Non-pigmented ciliary epithelial cell (primary cell): Measurements from ENCODE around the gene GPR52.
"Not testable (repeated sequence)": the region's sequence is repeated elsewhere in the genome, so short reads cannot be mapped to it uniquely, and the experiment has no call there.

Experiments used
- DNase-seq: peaks from one replicate; pipeline ENCODE4 v3.0.0-alpha.2; 2010; ENCODE audit warnings: low read depth

GPR52 gene, protein sequence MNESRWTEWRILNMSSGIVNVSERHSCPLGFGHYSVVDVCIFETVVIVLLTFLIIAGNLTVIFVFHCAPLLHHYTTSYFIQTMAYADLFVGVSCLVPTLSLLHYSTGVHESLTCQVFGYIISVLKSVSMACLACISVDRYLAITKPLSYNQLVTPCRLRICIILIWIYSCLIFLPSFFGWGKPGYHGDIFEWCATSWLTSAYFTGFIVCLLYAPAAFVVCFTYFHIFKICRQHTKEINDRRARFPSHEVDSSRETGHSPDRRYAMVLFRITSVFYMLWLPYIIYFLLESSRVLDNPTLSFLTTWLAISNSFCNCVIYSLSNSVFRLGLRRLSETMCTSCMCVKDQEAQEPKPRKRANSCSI

DNA sequence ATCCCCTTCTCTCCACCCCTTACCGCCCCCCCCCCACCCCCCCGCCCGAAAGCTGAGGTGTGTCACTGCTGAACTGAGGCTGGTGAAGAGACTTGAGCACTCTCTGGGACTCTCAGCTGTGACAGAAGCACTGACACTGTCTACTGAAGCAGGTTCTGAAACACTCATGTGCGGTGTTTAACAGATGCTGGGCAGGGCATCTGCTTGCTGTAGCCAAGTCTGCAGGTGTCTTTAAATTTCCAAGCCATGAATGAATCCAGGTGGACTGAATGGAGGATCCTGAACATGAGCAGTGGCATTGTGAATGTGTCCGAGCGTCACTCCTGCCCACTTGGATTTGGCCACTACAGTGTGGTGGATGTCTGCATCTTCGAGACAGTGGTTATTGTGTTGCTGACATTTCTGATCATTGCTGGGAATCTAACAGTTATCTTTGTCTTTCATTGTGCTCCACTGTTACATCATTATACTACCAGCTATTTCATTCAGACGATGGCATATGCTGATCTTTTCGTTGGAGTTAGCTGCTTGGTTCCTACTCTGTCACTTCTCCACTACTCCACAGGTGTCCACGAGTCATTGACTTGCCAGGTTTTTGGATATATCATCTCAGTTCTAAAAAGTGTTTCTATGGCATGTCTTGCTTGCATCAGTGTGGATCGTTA is at the start of gene GPR52:
TSS of gene GPR52 (plus strand) at position 99 of the 665 bp plus-strand sequence. CDS start at position 247, 148 bp downstream.
- no peak for DNase-seq

DNA sequence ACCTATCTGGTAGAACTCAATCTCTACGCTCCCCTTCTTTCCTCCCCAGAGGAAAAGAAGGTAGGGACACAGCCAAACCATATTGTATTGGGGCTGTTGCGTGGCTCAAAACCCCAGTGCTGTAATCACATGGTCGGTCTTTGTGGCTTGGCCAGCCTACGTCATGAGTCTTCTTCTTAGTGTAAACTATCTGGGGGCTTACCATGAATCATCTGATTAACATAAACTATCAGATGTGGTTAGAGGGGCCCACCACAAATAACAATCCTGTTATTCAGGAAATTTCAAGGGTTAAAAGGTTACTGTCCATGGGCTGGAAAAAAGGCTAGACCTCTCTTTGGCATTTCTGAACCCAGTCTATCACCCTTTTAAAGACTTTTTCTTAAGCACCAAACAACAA is 49.5 kb upstream of the GPR52 start:
- DNase-seq = peak; percentile 52

DNA sequence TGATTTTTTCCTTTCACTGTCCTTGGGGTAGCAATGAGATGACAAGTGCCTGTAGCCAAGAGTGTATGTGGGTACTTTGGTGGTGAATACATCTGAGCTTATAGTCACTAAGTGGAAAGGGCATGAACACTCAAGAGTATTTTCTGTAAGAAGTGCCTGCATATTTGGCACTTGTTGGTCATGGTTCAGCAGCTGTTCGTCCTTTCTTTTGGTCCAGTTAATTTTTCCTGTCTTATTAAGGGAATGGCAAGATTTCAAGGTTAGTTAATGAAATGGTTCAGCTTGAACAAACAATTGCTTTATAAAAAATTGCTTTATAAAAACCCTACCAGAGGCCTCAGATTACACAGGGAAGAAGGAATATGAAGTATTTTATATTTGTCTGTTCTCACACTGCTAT is 48.6 kb upstream of the GPR52 start:
- no peak for DNase-seq

DNA sequence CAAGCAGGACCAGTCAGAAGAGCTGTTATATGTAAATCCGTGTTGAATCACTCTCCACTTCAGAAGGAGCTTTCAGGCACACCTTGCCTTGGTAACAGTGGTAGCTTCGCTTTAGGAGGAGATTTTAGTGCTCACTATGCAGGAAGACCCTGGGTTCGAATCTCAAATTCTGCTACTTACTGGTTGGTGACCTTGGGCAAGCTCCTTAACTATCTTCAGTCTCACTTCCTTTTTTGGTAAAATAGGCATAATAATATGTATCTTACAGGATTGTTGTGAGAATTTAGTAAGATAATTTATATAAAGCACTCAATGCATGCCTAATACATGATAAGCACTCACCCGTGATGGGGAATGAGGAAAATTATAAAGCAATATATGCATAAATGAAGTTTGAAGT is 46.7 kb upstream of the GPR52 start:
- no peak for DNase-seq

DNA sequence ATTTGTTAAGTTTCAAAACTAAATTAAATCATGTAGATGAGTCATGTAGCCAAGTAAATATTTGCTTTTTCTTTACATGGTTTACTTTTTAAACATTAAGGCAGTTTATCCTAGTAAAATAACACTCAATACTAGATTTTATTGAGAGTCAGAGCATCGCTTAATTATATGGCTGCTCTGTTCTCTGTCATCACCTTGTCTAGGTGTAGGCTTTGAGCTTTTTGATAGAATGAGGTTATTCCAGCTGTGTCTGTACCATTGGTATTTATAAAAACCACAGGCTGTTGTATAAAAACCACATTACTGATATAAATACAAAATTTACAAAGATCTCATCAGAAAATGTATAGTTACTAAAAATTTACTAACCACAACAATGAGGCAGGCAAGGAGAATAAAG is 42.5 kb upstream of the GPR52 start:
- DNase-seq = no peak

DNA sequence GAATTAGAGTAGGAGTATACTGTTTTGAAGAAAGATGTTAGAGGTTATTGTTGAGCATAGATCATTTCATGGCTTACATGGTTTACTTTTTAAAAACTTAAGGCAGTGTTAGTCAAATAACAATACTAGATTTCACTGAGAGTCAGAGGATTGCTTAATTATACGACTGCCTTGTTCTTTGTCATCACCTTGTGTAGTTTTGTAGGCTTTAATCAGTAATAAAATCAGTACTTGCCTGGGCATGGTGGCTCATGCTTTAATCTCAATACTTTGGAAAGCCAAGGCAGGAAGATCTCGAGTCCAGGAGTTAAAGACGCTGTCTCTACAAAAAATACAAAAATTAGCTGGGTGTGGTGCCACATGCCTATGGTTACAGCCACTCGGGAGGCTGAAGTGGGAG is 41.3 kb upstream of the GPR52 start:
- no peak for DNase-seq

DNA sequence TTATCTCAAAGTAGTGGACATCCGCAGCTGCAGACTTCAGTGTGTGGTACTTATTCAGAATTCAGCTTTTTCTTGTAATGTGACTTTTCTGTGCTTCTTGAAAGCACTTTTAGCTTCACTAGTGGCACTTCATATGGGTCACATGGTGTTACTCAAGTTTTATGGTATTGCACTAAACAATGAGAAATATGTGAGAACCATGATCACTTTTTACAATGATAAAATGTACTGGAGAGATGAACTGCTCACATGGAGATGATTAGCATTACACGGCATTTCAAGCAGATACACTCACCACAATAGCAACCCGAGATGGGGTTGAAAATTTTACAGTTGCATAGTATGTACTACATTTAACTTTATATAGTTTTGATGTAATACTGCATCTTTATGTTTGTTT is 40.1 kb upstream of the GPR52 start:
- no peak for DNase-seq

DNA sequence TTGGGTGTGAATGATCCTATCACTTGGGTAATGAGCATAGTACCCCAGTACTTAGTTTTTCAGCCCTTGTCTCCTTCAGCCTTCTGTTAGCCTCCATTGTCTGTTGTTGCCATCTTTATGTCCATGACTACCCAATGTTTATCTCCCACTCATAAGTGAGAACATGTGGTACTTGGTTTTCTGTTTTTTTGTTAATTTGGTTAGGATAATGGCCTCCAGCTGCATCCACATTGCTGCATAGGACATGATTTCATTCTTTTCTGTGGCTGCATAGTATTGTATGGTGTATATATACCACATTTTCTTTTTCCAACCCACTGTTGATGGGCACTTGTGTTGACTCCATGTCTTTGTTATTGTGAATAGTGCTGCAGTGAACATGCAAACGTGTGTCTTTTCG is 39.6 kb upstream of the GPR52 start:
- DNase-seq = no peak

DNA sequence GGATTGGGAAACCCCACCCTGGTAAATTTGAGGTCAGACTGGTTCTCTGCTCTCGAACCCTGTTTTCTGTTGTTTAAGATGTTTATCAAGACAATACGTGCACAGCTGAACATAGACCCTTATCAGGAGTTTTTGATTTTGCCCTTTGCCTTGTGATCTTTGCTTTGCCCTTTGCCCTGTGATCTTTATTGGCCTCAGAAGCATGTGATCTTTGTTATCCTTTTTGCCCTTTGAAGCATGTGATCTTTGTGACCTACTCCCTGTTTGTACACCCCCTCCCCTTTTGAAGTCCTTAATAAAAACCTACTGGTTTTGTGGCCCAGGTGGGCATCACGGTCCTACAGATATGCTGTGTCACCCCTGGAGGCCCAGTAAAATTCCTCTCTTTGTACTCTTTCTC is 38.0 kb upstream of the GPR52 start:
- DNase-seq = not testable (repeated sequence)

DNA sequence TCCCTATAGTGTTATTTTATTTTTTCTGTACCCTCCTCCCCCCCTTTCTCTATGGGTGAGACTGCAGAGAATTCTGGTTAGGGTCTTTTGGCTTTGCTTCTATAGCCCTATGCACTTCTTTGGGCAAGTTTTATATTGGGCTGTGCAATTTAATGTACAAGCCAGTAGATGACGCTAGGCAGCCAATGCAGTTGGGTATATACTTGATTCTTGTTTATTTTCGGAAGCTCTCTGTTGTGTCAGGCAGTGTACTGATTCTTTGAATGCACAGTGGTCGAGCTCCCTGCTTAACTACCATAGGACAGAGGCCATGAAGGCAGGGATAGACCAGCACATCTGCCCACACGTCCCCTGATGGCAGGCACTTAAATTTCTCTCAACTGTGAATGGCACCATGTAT is 34.1 kb upstream of the GPR52 start:
- DNase-seq = no peak

DNA sequence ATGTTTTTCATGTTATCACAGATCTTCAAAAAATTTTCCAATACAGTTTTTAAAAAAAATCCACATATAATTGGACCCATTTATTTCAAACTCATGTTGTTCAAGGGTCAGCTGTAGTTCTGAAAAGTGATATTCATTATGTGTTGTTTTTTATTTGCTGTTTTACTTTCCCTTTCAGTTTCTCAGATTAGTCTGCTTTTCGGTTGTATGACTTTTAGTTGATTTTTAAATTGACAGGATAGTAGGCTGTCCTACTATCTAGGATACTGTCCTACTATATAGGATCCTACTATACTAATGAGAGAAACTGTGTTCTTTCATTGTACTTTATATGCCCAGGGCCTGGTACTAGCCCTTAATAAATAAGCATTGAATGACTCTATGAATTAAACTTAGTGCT is 33.6 kb upstream of the GPR52 start:
- DNase-seq = no peak

DNA sequence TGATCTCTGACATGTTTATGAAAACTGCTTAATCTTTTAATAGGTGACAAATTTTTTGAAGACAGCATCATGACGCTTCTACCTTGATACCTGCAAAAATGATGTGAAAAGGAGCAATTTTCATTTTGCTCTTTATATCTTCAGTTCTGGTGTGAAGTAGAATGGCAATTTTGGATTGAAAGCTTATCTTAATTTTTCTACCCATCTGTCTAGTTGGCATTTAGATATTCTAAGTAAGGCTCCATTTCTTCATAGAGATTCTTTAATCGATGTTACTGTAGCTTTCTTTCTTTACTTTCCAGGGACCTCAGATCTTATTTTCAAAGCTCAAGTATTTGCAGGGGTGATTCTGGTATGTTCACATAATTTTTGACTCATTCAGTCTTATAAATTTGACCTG is 32.3 kb upstream of the GPR52 start:
- no peak for DNase-seq

DNA sequence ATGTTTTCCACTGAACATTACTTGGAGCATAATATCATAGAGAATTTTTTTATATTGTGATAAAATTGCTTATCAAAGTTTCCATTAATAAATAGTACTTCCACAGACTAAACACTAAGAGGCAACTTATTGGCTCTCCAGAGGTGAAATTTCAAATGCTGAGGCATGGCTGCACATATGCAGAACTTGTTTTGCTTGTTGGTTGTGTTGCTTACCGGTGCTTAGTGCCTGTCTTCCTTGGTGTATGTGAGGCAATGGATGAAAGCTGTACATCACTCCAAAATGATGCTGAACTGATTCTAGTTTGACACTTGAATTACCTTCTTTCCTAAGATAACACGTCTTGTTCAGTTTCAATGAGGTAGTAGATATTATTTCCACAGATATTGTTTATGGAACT is 29.8 kb upstream of the GPR52 start:
- DNase-seq = no peak

DNA sequence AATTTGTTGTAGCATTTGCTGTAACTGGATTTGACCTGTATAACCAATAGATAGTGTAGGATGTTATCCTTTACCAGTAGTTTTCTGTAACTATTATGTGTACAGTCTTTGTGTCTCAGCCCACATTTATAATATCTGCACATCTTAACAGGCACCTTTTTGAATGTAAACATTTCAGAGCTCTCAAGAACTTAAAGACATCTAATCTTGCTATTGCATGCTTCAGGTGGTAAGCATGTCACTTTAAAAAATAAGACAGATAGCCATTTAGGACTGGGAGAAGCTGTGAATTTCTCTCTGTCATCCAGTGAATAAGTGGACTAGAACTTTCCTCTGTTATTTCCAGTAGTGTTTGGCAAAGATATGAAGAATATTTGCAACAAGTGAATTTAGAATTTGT is 22.6 kb upstream of the GPR52 start:
- DNase-seq = no peak

DNA sequence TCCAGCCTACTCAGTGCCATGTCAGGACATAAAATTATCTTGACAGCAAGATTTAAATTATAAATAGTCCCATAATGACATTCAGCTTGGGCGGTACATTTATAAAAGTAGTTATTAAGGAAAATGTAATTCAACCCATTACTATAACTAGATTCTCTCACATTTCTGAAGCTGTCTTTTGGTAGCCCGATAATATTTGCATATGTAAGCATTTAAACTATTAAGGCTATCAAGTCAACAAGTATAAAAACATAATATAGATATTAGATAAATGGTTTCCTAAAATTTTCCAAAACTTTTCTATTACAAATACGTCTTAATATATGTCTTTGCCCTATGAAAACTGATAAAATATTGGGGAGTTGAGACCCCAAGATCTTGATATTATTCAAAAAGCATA is 21.6 kb upstream of the GPR52 start:
- no peak for DNase-seq

DNA sequence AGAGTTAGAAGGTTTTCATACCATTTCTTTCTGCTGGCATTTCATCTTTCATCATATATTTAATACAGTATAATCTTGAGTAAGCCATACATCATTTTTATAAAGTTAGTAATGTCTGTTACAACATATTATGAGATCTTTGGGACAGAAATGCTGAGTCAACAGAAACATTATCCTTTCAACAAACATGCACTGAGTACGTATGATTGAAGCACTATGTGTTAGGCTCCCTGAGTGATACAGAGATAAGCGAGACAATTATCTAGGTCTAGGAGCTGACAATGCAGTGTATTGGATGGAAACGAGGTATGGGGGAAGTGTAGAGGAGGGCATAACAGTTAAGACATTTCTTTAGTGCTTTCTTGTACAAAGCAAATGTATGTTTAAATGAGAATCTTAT is 19.7 kb upstream of the GPR52 start:
- DNase-seq = no peak

DNA sequence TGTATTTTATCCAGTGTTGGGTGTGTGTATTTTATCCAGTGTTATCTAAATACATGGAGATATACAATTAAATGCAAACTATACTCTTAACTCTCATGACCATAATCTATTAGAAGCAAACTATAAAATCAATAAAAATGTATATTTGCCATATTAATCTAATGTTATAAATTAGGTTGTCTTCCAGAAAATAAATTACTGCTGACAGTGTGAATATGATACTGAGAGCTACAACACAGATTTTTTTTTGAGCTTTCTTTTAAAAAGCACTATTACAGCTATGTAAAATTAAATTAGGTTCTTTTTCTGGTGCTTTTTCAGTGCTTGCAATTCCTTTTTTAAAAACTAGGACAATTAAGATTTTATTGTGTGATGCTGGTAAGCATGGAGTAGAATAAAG is 19.0 kb upstream of the GPR52 start:
- no peak for DNase-seq

DNA sequence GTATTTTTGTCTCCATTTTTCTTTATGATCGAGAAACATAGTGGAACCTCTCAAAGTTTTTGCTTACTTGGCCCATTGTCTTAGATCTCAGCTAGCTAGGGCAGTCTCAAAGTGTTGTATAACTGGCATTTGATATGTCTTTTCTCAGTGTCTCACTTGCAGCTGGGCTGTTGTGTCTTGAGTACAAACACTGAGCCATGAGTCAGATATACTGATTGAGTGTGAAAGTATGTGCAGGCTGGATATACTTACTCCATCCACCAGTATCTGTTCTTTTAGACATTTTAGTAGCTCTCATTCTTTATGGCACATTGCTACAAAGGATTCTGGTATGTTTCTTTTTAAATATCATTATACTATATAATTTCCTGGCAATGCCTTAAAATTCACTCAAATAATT is 14.3 kb upstream of the GPR52 start:
- DNase-seq = peak; percentile 46

DNA sequence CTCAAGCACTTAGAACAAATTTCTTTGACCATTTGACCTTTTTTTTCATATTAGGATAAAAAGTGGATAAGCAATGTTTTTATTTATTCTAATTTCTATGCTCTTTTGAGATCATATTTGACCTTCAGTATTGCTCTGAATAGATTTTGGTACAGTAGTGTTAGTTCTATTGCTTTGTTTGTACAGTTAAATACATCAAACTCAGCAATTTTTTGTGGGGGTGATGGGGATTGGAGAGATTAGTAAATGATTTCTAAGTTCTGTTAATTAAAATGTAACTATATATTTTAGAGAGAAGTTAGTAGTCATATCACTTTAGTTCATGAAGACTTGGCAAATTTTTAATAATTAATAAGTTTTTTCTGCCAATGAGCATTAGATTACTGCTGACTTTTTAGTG is 2.4 kb upstream of the GPR52 start:
- DNase-seq = no peak

DNA sequence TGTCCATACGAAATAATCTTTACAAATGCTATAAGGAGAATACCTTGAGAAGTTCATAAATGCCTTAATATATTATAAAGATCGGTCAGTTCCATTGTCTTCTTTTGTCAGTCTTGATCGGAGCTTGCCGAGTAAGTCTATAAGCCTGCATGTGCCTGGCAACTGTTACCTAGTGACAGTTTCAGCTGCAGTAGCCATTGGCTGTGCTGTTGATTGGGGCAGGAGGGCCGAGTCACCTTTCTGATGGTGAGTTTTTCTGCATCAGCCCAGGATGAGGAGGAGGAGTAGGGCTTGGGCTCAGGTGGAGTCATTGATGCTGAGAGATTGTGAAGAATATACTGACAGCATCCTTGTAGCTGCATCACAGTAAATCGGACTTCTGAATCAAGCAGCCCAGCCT is 1.9 kb upstream of the GPR52 start:
- DNase-seq = no peak

DNA sequence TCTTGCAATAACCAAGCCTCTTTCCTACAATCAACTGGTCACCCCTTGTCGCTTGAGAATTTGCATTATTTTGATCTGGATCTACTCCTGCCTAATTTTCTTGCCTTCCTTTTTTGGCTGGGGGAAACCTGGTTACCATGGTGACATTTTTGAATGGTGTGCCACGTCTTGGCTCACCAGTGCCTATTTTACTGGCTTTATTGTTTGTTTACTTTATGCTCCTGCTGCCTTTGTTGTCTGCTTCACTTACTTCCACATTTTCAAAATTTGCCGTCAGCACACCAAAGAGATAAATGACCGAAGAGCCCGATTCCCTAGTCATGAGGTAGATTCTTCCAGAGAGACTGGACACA is 743 bp downstream of the GPR52 start:
- no peak for DNase-seq

DNA sequence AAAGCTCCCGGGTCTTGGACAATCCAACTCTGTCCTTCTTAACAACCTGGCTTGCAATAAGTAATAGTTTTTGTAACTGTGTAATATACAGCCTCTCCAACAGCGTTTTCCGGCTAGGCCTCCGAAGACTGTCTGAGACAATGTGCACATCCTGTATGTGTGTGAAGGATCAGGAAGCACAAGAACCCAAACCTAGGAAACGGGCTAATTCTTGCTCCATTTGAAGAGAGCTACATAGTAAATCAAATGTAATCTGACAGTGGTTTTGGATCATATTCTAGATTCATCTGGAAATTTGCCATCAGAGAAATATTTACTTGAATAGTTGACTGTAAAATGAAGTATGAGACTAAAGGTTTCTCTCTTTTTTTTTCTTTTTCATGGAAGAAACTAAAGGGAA is 1.2 kb downstream of the GPR52 start:
- no peak for DNase-seq

DNA sequence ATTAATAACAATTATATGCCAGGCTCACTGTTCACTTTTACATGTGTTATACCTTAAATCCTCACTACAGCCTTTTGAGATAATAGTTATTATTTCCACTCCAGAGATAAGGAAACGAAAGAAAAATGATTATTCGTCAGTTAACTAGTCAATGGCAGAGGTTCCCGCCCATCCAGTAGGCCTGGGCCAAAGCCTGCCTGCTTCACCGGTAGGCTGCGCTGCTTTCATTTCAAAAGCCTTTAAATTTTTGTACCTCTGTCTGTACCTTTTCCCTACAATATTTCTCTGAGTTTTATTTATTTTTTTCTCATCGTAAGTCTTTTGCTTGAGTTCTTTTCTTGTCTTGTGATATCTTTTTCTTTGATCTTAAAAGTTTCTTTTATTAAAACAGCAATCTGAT is 3.6 kb downstream of the GPR52 start:
- no peak for DNase-seq

DNA sequence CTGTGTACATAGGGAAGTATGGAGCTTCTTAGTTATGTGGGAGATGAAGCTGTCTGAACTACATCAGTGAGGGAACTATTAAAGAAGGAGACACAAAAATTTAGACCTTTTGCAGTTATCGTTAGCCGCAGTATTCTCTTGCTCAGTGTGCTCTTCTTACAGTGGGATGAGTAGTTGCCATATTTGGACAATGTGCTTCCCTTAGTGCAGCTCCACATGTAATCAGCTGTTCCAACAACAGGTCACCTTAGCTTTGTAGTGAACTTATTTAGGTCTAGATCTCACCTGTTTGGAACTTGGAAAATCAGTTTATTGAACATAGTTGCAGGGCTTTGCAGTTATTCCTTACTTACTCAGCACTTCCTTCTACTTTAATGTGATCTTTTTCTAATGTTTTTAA is 18.1 kb downstream of the GPR52 start:
- no peak for DNase-seq
